Measurements from ENCODE around the gene MMD.

Gene MMD

GRCh38 chr17:55383771-55384642 lies 37.6 kb downstream of the MMD start:
- Histone ChIP-seq H3K27me3 (ENCODE audit: control insufficient read depth, insufficient read depth, low read length, poor library complexity, severe bottlenecking) (no peaks in the 10 kb centered on the region), H3K27ac (ENCODE audit: insufficient read depth, low read depth, low read length, poor library complexity, severe bottlenecking) (no peak overlapping the region), H3K4me3 (ENCODE audit: insufficient read depth, low read depth, low read length) (no peak overlapping the region), H3K9me3 (ENCODE audit: control insufficient read depth, low read length) (no peaks in the 10 kb centered on the region), H3K36me3 (ENCODE audit: control insufficient read depth, insufficient read depth, low read length) (no peaks in the 10 kb centered on the region), H3K4me1 (ENCODE audit: control insufficient read depth, insufficient read depth, low read length) (peaks cover 8% of the 10 kb centered on the region)
- 90 to 92% methylated on average over 6 to 7 of the region's 7 CpGs for WGBS, 2 experiments

- no peaks in the 10 kb centered on the region for H3K9me3 ChIP-seq (ENCODE audit: control insufficient read depth, low read length)
- H3K27ac ChIP-seq (ENCODE audit: insufficient read depth, low read depth, low read length, poor library complexity, severe bottlenecking) = no peak overlapping the region
- 91 to 93% methylated on average over 8 of the region's 8 CpGs for WGBS, 2 experiments
These were observed 40.4 kb downstream of the MMD start for GRCh38 chr17:55381017-55381770.

GRCh38 chr17:55377671-55378275 lies 43.9 kb downstream of the MMD start:
- Histone ChIP-seq H3K27ac (ENCODE audit: insufficient read depth, low read depth, low read length, poor library complexity, severe bottlenecking) (no peak overlapping the region), H3K4me3 (ENCODE audit: insufficient read depth, low read depth, low read length) (no peak overlapping the region), H3K27me3 (ENCODE audit: control insufficient read depth, insufficient read depth, low read length, poor library complexity, severe bottlenecking) (no peaks in the 10 kb centered on the region), H3K36me3 (ENCODE audit: control insufficient read depth, insufficient read depth, low read length) (no peaks in the 10 kb centered on the region), H3K4me1 (ENCODE audit: control insufficient read depth, insufficient read depth, low read length) (no peaks in the 10 kb centered on the region), H3K9me3 (ENCODE audit: control insufficient read depth, low read length) (no peaks in the 10 kb centered on the region)
- 95 to 97% methylated on average over 6 of the region's 6 CpGs for WGBS, 2 experiments

More at GRCh38 chr17:55381017-55381770, 40.4 kb downstream of the MMD start:
- no peaks in the 10 kb centered on the region for H3K4me1 ChIP-seq (ENCODE audit: control insufficient read depth, insufficient read depth, low read length)
- no peaks in the 10 kb centered on the region for H3K36me3 ChIP-seq (ENCODE audit: control insufficient read depth, insufficient read depth, low read length)
- H3K27me3 ChIP-seq (ENCODE audit: control insufficient read depth, insufficient read depth, low read length, poor library complexity, severe bottlenecking) = no peaks in the 10 kb centered on the region
- no peak overlapping the region for H3K4me3 ChIP-seq (ENCODE audit: insufficient read depth, low read depth, low read length)

- Histone ChIP-seq H3K4me1 (ENCODE audit: control insufficient read depth, insufficient read depth, low read length) (peaks cover 7% of the 10 kb centered on the region), H3K27ac (ENCODE audit: insufficient read depth, low read depth, low read length, poor library complexity, severe bottlenecking) (no peak overlapping the region), H3K27me3 (ENCODE audit: control insufficient read depth, insufficient read depth, low read length, poor library complexity, severe bottlenecking) (no peaks in the 10 kb centered on the region), H3K9me3 (ENCODE audit: control insufficient read depth, low read length) (no peaks in the 10 kb centered on the region), H3K36me3 (ENCODE audit: control insufficient read depth, insufficient read depth, low read length) (no peaks in the 10 kb centered on the region), H3K4me3 (ENCODE audit: insufficient read depth, low read depth, low read length) (no peak overlapping the region)
- 88 to 97% methylated on average over 3 of the region's 3 CpGs for WGBS, 2 experiments
These were observed 52.9 kb downstream of the MMD start for GRCh38 chr17:55368706-55369105.

DNA sequence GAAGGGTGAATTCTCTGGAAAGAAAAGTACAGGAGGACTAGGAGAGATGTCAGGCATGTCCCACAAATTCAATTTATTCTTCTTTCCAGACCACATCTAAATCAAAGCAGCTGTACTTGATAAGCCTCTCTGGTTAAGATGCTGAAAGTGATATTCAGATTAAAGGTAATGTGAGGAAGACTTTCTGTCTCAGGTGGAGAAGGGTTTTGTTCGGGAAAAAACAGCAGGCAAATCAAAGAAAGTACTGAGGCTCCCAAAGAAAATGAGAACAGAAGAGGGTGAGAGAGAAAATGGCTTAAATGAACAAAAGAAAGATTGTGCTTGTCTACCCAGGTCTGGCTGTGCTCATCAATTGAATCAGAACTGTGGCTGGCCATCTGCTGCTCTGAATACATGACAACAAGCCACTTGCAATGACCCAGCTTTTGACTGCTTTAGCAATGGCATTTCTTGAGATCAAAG lies 55.6 kb downstream of the MMD start:
- Histone ChIP-seq H3K27ac (ENCODE audit: insufficient read depth, low read depth, low read length, poor library complexity, severe bottlenecking) (peak overlapping the region; percentile 47), H3K4me1 (ENCODE audit: control insufficient read depth, insufficient read depth, low read length) (peaks cover 7% of the 10 kb centered on the region), H3K4me3 (ENCODE audit: insufficient read depth, low read depth, low read length) (no peak overlapping the region), H3K27me3 (ENCODE audit: control insufficient read depth, insufficient read depth, low read length, poor library complexity, severe bottlenecking) (no peaks in the 10 kb centered on the region), H3K36me3 (ENCODE audit: control insufficient read depth, insufficient read depth, low read length) (no peaks in the 10 kb centered on the region), H3K9me3 (ENCODE audit: control insufficient read depth, low read length) (no peaks in the 10 kb centered on the region)
- WGBS, 2 experiments = 55 to 71% methylated on average over 1 of the region's 1 CpG

DNA sequence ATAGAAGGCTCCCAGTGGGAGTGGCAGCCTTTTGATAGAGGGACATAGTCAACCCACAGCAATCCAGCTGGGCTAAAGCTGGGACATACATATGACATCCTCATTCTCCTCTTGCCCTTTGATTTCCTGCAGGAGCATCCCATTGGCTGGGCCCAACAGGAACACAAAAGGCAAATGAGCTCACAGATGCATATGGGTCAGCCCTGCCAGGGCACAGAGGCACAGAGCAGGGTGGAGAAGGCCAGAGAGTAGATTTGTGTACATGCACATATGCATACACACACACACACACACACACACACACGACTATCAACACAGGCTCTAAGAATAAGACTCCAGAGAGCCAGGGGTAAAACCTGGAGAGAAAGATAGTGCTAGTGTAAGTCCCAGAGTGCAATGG lies 58.6 kb downstream of the MMD start:
- H3K4me3 ChIP-seq (ENCODE audit: insufficient read depth, low read depth, low read length) = no peak overlapping the region
- 100% methylated on average over 1 of the region's 1 CpG; no CpG with 5 or more reads in 1 of the 2 experiments for WGBS, 2 experiments
- no peaks in the 10 kb centered on the region for H3K36me3 ChIP-seq (ENCODE audit: control insufficient read depth, insufficient read depth, low read length)
- peaks cover 7% of the 10 kb centered on the region for H3K4me1 ChIP-seq (ENCODE audit: control insufficient read depth, insufficient read depth, low read length)
- H3K9me3 ChIP-seq (ENCODE audit: control insufficient read depth, low read length) = no peaks in the 10 kb centered on the region
- no peaks in the 10 kb centered on the region for H3K27me3 ChIP-seq (ENCODE audit: control insufficient read depth, insufficient read depth, low read length, poor library complexity, severe bottlenecking)
- H3K27ac ChIP-seq (ENCODE audit: insufficient read depth, low read depth, low read length, poor library complexity, severe bottlenecking) = no peak overlapping the region

DNA sequence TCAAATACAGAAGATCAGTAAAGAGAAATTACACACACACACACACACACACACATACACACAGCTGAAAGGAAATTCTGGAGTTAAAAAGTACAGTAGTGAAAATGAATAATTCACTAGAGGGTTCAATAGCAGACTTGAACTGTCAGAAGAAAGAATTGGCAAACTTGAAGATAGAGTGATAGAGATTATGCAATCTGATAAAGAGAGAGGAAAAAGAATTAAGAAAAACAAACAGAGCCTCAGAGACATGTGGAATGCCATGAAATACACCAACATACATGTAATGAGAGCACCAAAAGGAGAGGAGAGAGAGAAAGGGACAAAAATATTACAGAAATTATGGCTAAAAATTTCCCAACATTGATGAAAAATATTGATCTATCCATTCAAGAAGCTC lies 60.7 kb downstream of the MMD start:
- Histone ChIP-seq H3K4me3 (ENCODE audit: insufficient read depth, low read depth, low read length) (no peak overlapping the region), H3K36me3 (ENCODE audit: control insufficient read depth, insufficient read depth, low read length) (no peaks in the 10 kb centered on the region), H3K27me3 (ENCODE audit: control insufficient read depth, insufficient read depth, low read length, poor library complexity, severe bottlenecking) (no peaks in the 10 kb centered on the region), H3K4me1 (ENCODE audit: control insufficient read depth, insufficient read depth, low read length) (peaks cover 4% of the 10 kb centered on the region), H3K9me3 (ENCODE audit: control insufficient read depth, low read length) (no peaks in the 10 kb centered on the region), H3K27ac (ENCODE audit: insufficient read depth, low read depth, low read length, poor library complexity, severe bottlenecking) (no peak overlapping the region)

GRCh38 chr17:55356434-55357328 lies 65.0 kb downstream of the MMD start:
- Histone ChIP-seq H3K36me3 (ENCODE audit: control insufficient read depth, insufficient read depth, low read length) (no peaks in the 10 kb centered on the region), H3K9me3 (ENCODE audit: control insufficient read depth, low read length) (no peaks in the 10 kb centered on the region), H3K4me3 (ENCODE audit: insufficient read depth, low read depth, low read length) (no peak overlapping the region), H3K4me1 (ENCODE audit: control insufficient read depth, insufficient read depth, low read length) (no peaks in the 10 kb centered on the region), H3K27me3 (ENCODE audit: control insufficient read depth, insufficient read depth, low read length, poor library complexity, severe bottlenecking) (no peaks in the 10 kb centered on the region), H3K27ac (ENCODE audit: insufficient read depth, low read depth, low read length, poor library complexity, severe bottlenecking) (no peak overlapping the region)
- 5 to 14% methylated on average over 2 of the region's 3 CpGs for WGBS, 2 experiments

DNA sequence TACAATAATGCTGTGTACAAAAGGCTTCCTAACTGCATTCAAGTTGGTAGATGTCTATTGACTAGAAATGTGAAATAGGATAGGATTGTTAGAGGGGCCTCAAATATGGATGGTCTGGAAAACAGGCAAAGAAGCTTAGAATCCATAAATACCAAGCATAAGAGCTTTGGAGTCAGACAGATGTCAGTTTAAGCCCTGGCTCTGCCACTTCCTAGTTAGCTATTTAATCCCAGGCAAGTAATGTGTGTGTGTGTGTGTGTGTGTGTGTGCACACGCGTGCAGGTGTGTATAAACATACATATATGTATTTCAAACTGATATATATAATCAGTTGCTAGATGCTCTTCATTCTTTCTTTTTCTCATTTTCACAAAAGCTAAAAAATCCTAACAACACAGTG lies 66.7 kb downstream of the MMD start:
- Histone ChIP-seq H3K9me3 (ENCODE audit: control insufficient read depth, low read length) (no peaks in the 10 kb centered on the region), H3K4me1 (ENCODE audit: control insufficient read depth, insufficient read depth, low read length) (no peaks in the 10 kb centered on the region), H3K36me3 (ENCODE audit: control insufficient read depth, insufficient read depth, low read length) (no peaks in the 10 kb centered on the region), H3K27me3 (ENCODE audit: control insufficient read depth, insufficient read depth, low read length, poor library complexity, severe bottlenecking) (no peaks in the 10 kb centered on the region), H3K27ac (ENCODE audit: insufficient read depth, low read depth, low read length, poor library complexity, severe bottlenecking) (no peak overlapping the region), H3K4me3 (ENCODE audit: insufficient read depth, low read depth, low read length) (no peak overlapping the region)
- no CpG with 5 or more reads among the region's 2 CpGs for WGBS, 2 experiments
